CD14-positive monocyte (primary cell): Measurements from ENCODE around the gene DIAPH1. TPM values are rescaled to one million over a fixed set of nuclear protein-coding genes. Genes with fewer than 3 reads are reported as not detected.

Source experiments
- DNase-seq, 3 donors: peaks; one replicate each; pipeline ENCODE4 v3.0.0-alpha.2; 2011 to 2022
- H2AFZ ChIP-seq: 2 replicates; pipeline ENCODE4 v1.6.0; 2012; ENCODE audit warnings: mild to moderate bottlenecking, low read depth, low read length, inconsistent platforms; ENCODE audit not compliant: insufficient read depth, poor library complexity, severe bottlenecking
- H3K27ac ChIP-seq, 2 donors: 1 replicate in 1 of 2; 2 replicates in 1 of 2; pipeline ENCODE4 v1.5.1; 2012 to 2013; ENCODE audit warnings: low read length in 2 of 2, control low read depth in 1 of 2, inconsistent platforms in 1 of 2, low read depth in 1 of 2, mild to moderate bottlenecking in 1 of 2
- H3K27me3 ChIP-seq, 2 donors: one replicate each; pipeline versions ENCODE4 v1.6.0 to v1.6.1; 2011 to 2013; ENCODE audit warnings: low read length in 2 of 2; ENCODE audit not compliant: control insufficient read depth in 2 of 2, insufficient read depth in 2 of 2
- H3K36me3 ChIP-seq, 2 donors: replicated peaks in 1 of 2; 1 replicate in 1 of 2; 2 replicates in 1 of 2; pipeline versions ENCODE4 v1.5.1 to v1.6.1; 2012 to 2013; ENCODE audit warnings: low read length in 2 of 2, control low read depth in 1 of 2, inconsistent platforms in 1 of 2, mild to moderate bottlenecking in 1 of 2; ENCODE audit not compliant: insufficient read depth in 2 of 2, control insufficient read depth in 1 of 2
- H3K4me1 ChIP-seq, 2 donors: 1 replicate in 1 of 2; 2 replicates in 1 of 2; pipeline versions ENCODE4 v1.5.1 to v1.6.1; 2012 to 2013; ENCODE audit warnings: low read length in 2 of 2, control low read depth in 1 of 2, inconsistent platforms in 1 of 2, mild to moderate bottlenecking in 1 of 2, moderate library complexity in 1 of 2; ENCODE audit not compliant: insufficient read depth in 2 of 2, control insufficient read depth in 1 of 2
- H3K4me2 ChIP-seq: replicated peaks from 2 replicates; pipeline ENCODE3; 2012; ENCODE audit warnings: low read length, moderate library complexity, mild to moderate bottlenecking; ENCODE audit not compliant: poor library complexity, severe bottlenecking; ENCODE audit errors: extremely low read depth
- H3K4me3 ChIP-seq, 3 experiments: fragments of 200-600 bp in 1 of 3; sonication (generic) in 1 of 3; replicated peaks in 1 of 3; 1 replicate in 2 of 3; 2 replicates in 1 of 3; pipeline ENCODE4 v1.5.1; 2011 to 2013; ENCODE audit warnings: low read length in 3 of 3, mild to moderate bottlenecking in 3 of 3, control low read depth in 2 of 3, low read depth in 2 of 3, inconsistent platforms in 1 of 3, moderate library complexity in 1 of 3
- H3K79me2 ChIP-seq: 2 replicates; pipeline ENCODE4 v1.6.0; 2012; ENCODE audit warnings: mild to moderate bottlenecking, control low read depth, inconsistent platforms, low read length, moderate library complexity; ENCODE audit not compliant: insufficient read depth
- H3K9ac ChIP-seq: 2 replicates; pipeline ENCODE4 v1.6.0; 2017; ENCODE audit warnings: low read length, mild to moderate bottlenecking; ENCODE audit not compliant: insufficient read depth, poor library complexity, severe bottlenecking
- H3K9me3 ChIP-seq, 2 donors: replicated peaks in 1 of 2; 1 replicate in 1 of 2; 2 replicates in 1 of 2; pipeline versions ENCODE4 v1.5.1 to v1.6.1; 2012 to 2013; ENCODE audit warnings: low read length in 2 of 2, control low read depth in 1 of 2; ENCODE audit not compliant: control insufficient read depth in 1 of 2, insufficient read depth in 1 of 2
- H4K20me1 ChIP-seq: 2 replicates; pipeline ENCODE4 v1.6.0; 2012; ENCODE audit warnings: mild to moderate bottlenecking, low read length, control low read depth, moderate library complexity; ENCODE audit not compliant: insufficient read depth
- H3K27ac Mint-ChIP-seq, 7 donors: one replicate each; pipeline ENCODE4 v1.8.0; 2020; ENCODE audit warnings: mild to moderate bottlenecking in 7 of 7, mixed read lengths in 7 of 7, moderate library complexity in 6 of 7, inconsistent platforms in 2 of 7
- H3K27me3 Mint-ChIP-seq, 3 donors: one replicate each; pipeline ENCODE4 v1.8.0; 2021 to 2022; ENCODE audit warnings: low read depth in 3 of 3, mild to moderate bottlenecking in 3 of 3, mixed read lengths in 3 of 3, moderate library complexity in 3 of 3, inconsistent platforms in 1 of 3
- H3K36me3 Mint-ChIP-seq, 2 donors: one replicate each; pipeline ENCODE4 v1.8.0; 2020; ENCODE audit warnings: mixed read lengths in 2 of 2, inconsistent platforms in 1 of 2, mild to moderate bottlenecking in 1 of 2
- H3K4me1 Mint-ChIP-seq: one replicate; pipeline ENCODE4 v1.8.0; 2020; ENCODE audit warnings: mild to moderate bottlenecking, mixed read lengths
- H3K4me3 Mint-ChIP-seq, 2 donors: one replicate each; pipeline ENCODE4 v1.8.0; 2020; ENCODE audit warnings: mild to moderate bottlenecking in 2 of 2, mixed read lengths in 2 of 2, moderate library complexity in 1 of 2
- H3K9me3 Mint-ChIP-seq, 7 donors: one replicate each; pipeline ENCODE4 v1.8.0; 2020 to 2022; ENCODE audit warnings: mixed read lengths in 7 of 7, mild to moderate bottlenecking in 6 of 7, moderate library complexity in 6 of 7, inconsistent platforms in 2 of 7
- WGBS: methylation state at CpG from one replicate; pipeline ENCODE4 v1.1.5; 2013; ENCODE audit warnings: missing lambda C conversion rate; ENCODE audit not compliant: insufficient coverage; 5-methylcytosine and 5-hydroxymethylcytosine counted together
- intact Hi-C, 2 donors: fragments of 100-400 bp; cut with micrococcal nuclease; formaldehyde crosslinking; loops; one replicate each; pipeline versions ENCODE4 v1.15.0 to v1.15.1; 2023
- polyA plus RNA-seq, 3 donors: library from polyadenylated mRNA; depleted of rRNA in 1 of 3; unstranded in 2 of 3; stranded (reverse) in 1 of 3; fragments of 300-500 nt in 2 of 3; fragments of >200 nt in 1 of 3; fragmentation: Illumina TruSeq in 2 of 3; gene quantifications; 1 replicate in 2 of 3; 2 replicates in 1 of 3; pipeline ENCODE4 v1.2.3, GENCODE V29; 2012 to 2021
- TF ChIP-seq, protein P1 (sequence below): fragments of 200-600 bp; IDR thresholded peaks from one replicate; pipeline ENCODE4 v1.8.0; 2022; ENCODE audit warnings: antibody characterized with exemption, mild to moderate bottlenecking

The DIAPH1 gene
- polyA plus RNA-seq, 3 donors: 60.2 to 140 (median 98.6) TPM

DNA sequence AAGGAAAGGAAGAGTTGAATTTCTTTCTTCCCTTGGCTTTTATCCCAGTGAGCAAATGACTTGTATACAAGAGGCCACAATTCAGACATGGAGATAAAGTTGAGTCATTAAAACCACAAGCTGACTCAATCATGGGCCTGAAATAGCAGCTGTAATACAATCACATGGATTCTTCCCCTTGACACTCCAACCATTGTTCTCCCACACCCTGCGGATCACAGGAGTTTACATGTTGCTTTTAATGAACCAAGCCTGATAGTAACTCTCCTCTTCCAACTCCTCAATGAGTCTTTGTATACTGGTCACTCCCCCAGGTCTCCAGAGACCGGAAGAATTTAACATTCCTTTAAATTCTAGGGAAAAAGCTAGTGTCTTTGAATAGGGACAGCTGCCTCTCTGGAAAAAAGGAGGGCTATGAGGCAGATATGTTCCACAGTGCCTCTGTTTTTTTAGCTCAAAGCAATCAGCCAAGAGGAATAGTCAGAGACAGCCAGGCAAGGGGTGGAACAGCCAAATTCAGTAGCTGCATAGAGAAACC is 97.5 kb downstream of the DIAPH1 start:
- intact Hi-C loops: loop anchor here (5.0 kb wide), 4 partner anchors 104 to 199 kb away; partner anchors contain the start of genes HDAC3 (in 1 of the 2), PCDHGA10 (in 1 of the 2), PCDHGB7 (in 1 of the 2) and RELL2 (in 1 of the 2)
- Mint-ChIP-seq H3K27me3 (no peaks in the 10 kb centered on the region), H3K36me3 (peaks cover 55 to 67% of the 10 kb centered on the region in 2 donors), H3K4me3 (peak overlapping the region in 1 of 2 donors; percentile 56), H3K27ac (peak overlapping the region; percentile 91 to 97 (median 95)), H3K4me1 (peaks cover 69% of the 10 kb centered on the region), H3K9me3 (no peaks in the 10 kb centered on the region)
- Histone ChIP-seq H3K9me3 (no peaks in the 10 kb centered on the region), H3K4me3 (peak overlapping the region in 1 of 3 experiments; percentile 30), H3K79me2 (peaks cover 19% of the 10 kb centered on the region), H3K27ac (peak overlapping the region; percentile 76 to 82), H3K27me3 (no peaks in the 10 kb centered on the region), H3K36me3 (peaks cover 63 to 79% of the 10 kb centered on the region in 2 donors), H3K4me2 (peak overlapping the region; percentile 46), H2AFZ (no peak overlapping the region), H4K20me1 (peaks cover 96% of the 10 kb centered on the region), H3K9ac (peak overlapping the region; percentile 12), H3K4me1 (peaks cover 55 to 66% of the 10 kb centered on the region in 2 donors)
- peak; percentile 79 to 90 (median 89) for DNase-seq
- 0% methylated on average over 1 of the region's 2 CpGs for WGBS
- TF ChIP-seq, protein P1, sequence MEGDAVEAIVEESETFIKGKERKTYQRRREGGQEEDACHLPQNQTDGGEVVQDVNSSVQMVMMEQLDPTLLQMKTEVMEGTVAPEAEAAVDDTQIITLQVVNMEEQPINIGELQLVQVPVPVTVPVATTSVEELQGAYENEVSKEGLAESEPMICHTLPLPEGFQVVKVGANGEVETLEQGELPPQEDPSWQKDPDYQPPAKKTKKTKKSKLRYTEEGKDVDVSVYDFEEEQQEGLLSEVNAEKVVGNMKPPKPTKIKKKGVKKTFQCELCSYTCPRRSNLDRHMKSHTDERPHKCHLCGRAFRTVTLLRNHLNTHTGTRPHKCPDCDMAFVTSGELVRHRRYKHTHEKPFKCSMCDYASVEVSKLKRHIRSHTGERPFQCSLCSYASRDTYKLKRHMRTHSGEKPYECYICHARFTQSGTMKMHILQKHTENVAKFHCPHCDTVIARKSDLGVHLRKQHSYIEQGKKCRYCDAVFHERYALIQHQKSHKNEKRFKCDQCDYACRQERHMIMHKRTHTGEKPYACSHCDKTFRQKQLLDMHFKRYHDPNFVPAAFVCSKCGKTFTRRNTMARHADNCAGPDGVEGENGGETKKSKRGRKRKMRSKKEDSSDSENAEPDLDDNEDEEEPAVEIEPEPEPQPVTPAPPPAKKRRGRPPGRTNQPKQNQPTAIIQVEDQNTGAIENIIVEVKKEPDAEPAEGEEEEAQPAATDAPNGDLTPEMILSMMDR: no peak

DNA sequence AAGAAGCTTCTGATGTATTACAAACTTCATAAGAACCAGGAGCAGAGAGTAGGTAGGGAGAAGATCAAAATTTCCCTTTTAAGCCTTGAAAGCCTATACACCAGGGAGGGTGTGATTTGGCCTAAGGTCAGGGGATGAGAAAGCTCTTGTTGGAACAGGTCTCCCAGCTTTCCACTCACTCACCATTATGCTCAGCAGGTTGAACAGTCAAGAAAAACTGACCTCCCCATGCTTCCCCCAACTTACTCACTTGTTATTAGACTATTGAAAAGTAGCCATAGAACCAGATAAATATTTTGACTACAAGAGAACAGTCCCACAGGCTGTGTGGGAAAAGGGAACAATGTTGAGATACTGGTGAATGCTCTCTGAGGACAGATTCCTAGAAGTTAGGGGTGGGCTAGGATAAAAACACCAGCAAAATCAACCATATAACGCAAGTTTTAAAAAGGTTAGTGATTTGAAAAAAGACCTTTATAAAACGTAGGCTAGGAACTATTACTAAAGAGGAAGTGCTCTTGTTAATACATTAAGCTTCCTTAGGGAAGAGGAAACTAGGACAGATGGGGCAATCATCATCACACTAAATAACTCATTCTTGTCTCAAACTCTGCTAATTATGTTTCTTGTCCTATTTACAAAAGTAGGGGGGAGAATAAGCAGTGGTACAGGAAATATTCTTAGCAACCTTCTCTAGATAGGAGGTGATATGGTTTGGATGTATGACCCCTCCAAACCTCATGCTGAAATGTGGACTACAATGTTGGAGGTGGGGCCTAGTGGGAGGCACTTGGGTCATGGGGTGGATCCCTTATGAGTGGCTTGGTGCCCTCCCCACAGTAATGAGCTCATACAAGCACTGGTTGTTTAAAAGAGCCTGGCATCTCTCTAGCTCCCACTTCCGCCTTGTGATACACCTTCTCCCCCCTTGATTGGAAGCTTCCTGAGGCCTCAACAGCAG is 98.9 kb downstream of the DIAPH1 start:
- Histone ChIP-seq H3K4me1 (peaks cover 60 to 80% of the 10 kb centered on the region in 2 donors), H3K27me3 (no peaks in the 10 kb centered on the region), H3K36me3 (peaks cover 65 to 79% of the 10 kb centered on the region in 2 donors), H3K9me3 (no peaks in the 10 kb centered on the region), H3K79me2 (peaks cover 22% of the 10 kb centered on the region), H3K4me3 (peak overlapping the region in 1 of 3 experiments; percentile 30), H3K9ac (no peak overlapping the region), H4K20me1 (peaks cover 96% of the 10 kb centered on the region), H3K27ac (peak overlapping the region; percentile 76 to 82), H2AFZ (no peak overlapping the region), H3K4me2 (peak overlapping the region; percentile 46)
- TF ChIP-seq, protein P1: no peak
- Mint-ChIP-seq H3K36me3 (peaks cover 69 to 80% of the 10 kb centered on the region in 2 donors), H3K27me3 (no peaks in the 10 kb centered on the region), H3K9me3 (no peaks in the 10 kb centered on the region), H3K4me3 (peak overlapping the region in 1 of 2 donors; percentile 51), H3K27ac (peak overlapping the region; percentile 91 to 97 (median 95)), H3K4me1 (peaks cover 82% of the 10 kb centered on the region)
- intact Hi-C loops: loop anchor here (5.0 kb wide), 4 partner anchors 103 to 198 kb away; partner anchors contain the start of genes HDAC3 (in 1 of the 2), PCDHGA10 (in 1 of the 2), PCDHGB7 (in 1 of the 2) and RELL2 (in 1 of the 2)
- DNase-seq: peak; percentile 49 to 84 (median 78)
- WGBS: 100% methylated on average over 1 of the region's 3 CpGs
